CD4-positive, alpha-beta T cell treated with Interleukin-15 for 4 hours (primary cell): ENCODE measurements around the gene FBXO3.
"Not testable (repeated sequence)": the region's sequence is repeated elsewhere in the genome, so short reads cannot be mapped to it uniquely, and the experiment has no call there.

Experiments
- DNase-seq: peaks from one replicate; pipeline ENCODE4 v3.0.0-alpha.2; 2020; ENCODE audit warnings: low spot score

FBXO3 gene

DNA sequence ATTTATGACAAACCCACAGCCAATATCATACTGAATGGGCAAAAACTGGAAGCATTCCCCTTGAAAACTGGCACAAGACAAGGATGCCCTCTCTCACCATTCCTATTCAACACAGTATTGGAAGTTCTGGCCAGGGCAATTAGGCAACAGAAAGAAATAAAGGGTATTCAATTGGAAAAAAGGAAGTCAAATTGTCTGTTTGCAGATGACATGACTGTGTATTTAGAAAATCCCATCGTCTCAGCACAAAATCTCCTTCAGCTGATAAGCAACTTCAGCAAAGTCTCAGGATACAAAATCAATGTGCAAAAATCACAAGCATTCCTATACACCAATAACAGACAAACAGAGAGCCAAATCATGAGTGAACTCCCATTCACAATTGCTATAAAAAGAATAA is 46.8 kb downstream of the FBXO3 start:
- DNase-seq, result not testable (repeated sequence)

- DNase-seq, result no peak
These were observed 48.8 kb downstream of the FBXO3 start for GRCh38 chr11:33725496-33725895.

DNA sequence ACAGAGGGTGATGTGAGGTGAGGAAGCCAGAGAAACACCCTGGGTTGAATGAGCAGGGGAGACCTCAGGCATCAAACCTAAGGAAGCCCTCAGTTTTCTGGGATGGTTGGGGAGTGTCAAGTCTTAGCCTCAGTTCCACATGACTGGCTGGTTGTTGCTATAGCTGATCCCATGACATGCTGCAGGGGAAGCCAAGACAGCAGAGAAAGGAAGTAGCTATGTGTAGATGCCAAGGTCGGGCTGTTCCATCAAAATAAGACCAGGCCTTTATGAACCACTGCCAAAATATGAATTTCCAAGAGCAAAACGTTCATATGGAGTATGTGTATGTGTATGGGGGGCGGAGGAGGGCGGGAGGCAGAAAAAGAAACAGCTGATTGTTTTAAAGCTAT is 49.7 kb downstream of the FBXO3 start:
- DNase-seq, result no peak

GRCh38 chr11:33723238-33723881 is 51.0 kb downstream of the FBXO3 start:
- no peak for DNase-seq

GRCh38 chr11:33722590-33723234 is 51.6 kb downstream of the FBXO3 start:
- DNase-seq, result peak; percentile 28

DNA sequence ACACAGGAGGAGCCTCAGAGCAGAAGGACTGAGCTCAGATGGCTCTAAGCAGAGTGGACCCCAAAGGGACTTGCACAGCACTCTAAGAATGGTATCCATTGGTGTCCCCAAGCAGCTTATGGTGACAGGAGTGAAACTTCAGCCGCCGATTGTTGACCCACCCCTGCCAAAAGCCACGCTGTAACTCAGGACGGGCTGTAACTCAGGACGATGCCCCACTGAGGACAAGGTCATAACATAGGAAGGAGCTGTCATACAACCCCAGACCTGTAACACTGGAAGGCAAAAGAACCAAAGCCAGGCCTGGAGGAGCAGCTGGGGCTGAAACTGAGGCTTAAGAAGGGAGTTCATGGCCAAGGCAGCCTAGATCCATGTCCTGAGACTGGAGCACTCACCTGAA is 52.3 kb downstream of the FBXO3 start:
- no peak for DNase-seq

GRCh38 chr11:33721426-33721825 is 52.9 kb downstream of the FBXO3 start:
- DNase-seq, result no peak

GRCh38 chr11:33719587-33719986 is 54.7 kb downstream of the FBXO3 start:
- no peak for DNase-seq

DNA sequence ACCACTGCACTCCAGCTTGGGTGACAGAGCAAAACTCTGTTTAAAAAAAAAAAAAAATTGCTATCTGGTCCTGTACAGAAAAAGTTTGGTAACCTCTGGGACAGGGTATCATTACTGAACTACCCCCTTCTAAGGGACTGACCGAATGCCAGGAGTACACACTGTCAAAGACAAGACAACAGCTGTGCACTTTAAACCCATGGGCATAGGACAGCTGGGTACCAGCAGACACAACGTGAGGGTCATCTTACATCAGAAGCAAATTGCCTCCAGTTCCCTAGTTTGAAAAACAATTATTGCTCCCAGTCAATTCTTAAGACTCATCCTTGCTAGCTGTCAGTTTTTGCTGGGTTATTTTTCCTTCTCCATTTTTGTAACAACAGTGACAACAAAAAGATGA is 55.9 kb downstream of the FBXO3 start:
- no peak for DNase-seq

DNA sequence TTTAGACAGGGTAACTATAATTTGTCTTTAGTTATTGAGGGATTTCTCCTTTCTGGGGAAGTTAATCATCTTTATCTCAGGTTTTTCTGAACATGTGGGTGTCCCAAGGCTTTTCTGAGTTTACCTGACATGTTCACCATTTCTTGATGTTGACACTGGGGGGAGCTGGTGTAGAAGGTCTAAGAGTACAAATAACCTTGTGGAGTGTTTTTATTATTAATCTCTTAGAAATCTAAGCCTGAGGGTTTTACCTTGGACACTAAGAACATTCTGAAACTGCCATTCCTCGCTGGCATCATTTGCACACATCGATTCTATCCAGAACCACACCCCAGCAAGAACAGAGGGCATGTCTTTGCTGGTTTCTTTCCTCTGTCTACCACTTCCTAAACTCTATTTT is 58.1 kb downstream of the FBXO3 start:
- DNase-seq, result peak; percentile 24

GRCh38 chr11:33713856-33714398 is 60.4 kb downstream of the FBXO3 start:
- DNase-seq, result no peak

DNA sequence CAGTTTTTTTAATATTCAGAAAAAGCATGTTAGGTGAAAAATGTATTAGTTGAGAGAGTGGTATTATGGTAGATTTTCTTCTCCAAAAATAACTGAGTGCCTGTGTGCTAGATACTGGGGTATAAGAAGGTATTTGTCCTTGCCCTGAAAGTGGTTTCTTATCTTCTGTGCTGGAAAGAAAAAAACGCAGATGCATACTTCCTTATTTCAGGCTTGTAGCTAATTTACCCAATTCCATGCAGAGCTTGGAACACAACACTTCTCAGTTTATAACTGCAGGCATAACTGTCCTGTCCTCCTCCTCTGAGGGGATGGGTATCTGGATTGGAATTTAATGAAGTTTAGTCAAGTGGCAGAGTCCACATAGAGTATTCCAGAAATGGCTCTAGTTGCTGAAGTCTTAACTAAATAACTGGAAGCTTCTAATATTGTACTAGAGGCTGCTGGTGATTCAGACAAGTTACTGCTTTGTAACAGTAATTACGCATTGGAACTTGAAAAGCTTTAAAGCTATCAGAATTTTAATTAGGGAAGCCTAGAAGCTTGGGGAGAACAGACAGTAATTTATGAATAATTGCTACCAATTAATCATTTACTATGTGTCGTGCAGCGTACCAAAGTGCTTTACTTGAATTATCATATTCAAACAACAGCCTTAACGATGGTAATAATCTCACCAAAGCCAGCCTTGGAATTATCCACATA is 61.0 kb downstream of the FBXO3 start:
- DNase-seq, result no peak

- DNase-seq, result no peak
These were observed 61.9 kb downstream of the FBXO3 start for GRCh38 chr11:33712436-33712835.

DNA sequence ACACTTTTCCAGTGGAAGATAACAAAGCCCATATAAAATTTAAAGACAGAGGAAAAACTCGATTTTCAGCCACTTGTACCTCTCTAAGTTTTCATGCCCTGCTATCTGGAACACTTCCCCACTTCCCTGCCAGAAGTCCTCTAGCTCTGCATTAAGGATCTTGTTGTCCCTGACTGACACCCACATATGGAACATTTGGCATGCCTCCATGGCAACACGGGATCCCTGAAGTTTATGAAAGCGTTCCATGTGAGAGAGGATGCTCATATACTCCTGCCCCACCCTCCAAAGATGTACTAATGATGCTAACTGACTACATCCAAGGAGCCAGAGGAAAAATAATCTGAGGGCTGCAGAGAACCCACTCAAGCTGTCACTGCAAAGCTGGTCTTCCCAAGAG is 64.9 kb downstream of the FBXO3 start:
- DNase-seq, result no peak

DNA sequence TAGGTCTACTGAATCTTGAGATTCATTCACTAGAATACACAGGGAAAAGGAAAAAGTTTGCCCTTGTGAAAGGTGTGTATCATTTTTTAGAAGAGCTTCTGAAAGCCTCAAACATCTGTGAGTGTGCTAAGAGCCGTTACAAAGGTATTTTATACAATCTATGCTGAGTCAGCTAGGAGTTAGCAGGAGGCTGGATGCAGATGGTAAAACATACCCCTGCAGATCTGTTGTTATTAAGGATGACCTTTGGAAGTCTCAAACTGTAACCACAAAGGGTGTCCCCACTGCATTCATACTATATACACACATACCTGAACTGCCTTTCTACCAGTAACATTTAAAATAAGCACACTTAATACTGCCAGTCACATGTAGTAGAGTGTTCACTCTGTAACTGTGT is 65.3 kb downstream of the FBXO3 start:
- no peak for DNase-seq

DNA sequence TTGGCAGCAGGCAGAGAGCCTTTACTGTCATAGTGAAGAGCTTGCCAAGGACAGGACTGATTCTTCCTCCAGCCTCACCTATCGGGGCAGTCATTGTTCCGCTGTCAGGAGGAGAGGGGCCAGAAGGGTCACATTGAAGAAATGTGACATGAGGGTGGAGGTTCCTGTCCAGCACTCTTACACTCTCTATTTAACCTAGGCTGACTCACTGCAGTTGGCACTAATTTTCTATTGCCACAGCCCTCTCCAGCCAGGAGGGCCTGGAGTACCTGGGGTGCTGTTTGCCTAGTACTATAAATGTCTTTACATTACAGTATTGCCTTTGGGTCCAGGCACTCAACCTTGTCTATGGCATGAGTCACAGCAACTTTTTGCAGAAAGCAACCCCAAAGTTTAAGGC is 66.5 kb downstream of the FBXO3 start:
- not testable (repeated sequence) for DNase-seq

DNA sequence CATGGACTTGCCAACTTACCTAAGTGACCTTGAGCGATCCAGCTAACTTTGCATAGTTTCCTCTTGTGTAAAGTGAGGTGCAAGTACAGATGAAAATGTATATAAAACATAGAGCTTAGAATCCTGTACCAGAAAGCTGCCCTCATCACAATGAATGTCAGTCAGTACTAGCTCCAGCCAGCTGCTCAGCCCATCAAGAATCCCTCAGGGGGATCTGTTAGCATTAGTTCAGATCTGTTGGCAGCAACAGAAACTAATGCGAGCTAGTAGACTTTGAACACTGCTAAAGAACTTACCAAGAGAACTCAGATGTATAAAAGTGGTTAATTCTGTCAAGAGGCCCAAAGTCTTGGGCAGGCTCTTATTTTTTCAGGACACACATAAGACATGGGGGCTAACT is 67.4 kb downstream of the FBXO3 start:
- DNase-seq, result no peak

DNA sequence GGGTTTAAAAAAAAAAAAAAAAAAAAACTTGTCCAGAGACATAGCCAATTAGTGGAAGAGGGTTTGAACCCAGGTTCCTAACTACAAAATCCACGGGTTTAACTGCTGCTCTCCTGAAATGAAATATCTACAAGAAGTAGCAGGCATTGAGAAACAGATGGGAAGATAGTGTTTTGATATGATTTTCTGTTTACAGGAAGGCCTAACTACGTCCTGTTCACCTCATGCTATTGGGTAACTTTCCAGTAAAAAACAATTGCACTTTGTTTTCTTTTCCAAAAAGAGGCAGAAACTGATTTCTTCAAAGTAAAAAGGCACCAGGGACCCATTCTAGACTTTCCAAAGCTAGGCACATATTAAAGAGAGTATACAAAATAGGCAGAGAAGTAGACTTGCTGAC is 67.8 kb downstream of the FBXO3 start:
- DNase-seq, result no peak

- no peak for DNase-seq
These were observed 69.9 kb downstream of the FBXO3 start for GRCh38 chr11:33704240-33705002.

DNA sequence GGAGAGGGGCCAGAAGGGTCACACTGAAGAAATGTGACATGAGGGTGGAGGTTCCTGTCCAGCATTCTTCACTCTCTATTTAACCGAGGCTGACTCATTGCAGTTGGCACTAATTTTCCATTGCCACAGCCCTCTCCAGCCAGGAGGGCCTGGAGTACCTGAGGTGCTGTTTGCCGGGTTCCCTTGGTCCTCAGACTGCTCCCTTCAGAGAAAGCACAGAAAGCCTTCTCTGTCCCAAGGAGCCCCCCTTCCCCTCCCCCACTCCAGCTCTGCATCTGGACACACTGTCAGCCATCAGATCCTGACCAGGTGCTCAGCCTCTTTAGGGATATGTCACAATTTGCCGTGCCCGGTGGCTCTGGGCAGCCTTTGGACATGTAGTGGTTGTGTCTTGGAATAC is 70.5 kb downstream of the FBXO3 start:
- DNase-seq, result no peak

DNA sequence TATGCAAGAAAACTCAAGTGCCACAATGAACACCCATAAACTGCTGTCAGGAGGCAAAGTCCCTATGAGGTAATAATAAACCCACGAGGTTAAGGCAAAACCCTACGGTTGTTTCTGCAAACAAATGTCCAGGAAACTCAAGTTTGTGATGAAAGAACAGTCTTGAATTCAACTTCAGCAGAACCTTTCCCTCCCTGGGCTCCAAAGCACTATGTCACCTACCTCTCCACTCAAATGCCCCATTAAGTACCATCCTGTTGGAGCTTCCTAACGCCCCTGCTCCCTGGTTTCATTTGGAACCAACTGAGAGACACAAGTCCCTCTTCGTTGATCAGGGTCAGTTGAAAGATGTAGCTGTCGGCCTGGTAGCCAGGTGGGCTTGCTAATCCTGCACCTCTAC is 71.1 kb downstream of the FBXO3 start:
- DNase-seq, result no peak
